GM12892 (cell line): ENCODE measurements around the gene CASS4.

Experiments
- POLR2A ChIP-seq: IDR thresholded peaks from 2 replicates; pipeline ENCODE4 v1.6.1; 2011; ENCODE audit warnings: low read depth, low read length, control low read depth
- POLR2AphosphoS5 ChIP-seq: IDR thresholded peaks from 2 replicates; pipeline ENCODE4 v1.6.1; 2011; ENCODE audit warnings: low read depth, low read length, control low read depth
- TAF1 ChIP-seq: IDR thresholded peaks from 2 replicates; pipeline ENCODE4 v1.6.1; 2011; ENCODE audit warnings: low read depth, mild to moderate bottlenecking, control low read depth, low read length, borderline replicate concordance

GRCh38 chr20:56438284-56438683 lies 26.2 kb downstream of the CASS4 start:
- no peak for TF ChIP-seq TAF1
- TF ChIP-seq POLR2A, result no peak
- TF ChIP-seq POLR2AphosphoS5, result no peak
